Activated T-helper 17 cell treated with anti-CD3 and anti-CD28 coated beads, Interleukin-2, amount 50 U/mL, for 72 hours (primary cell): ENCODE data around the gene PNMT. TPM values are rescaled to one million over a fixed set of nuclear protein-coding genes. Genes with fewer than 3 reads are reported as not detected.

Experiments used
- ATAC-seq: fragments of 150-1000 bp; cut with Tn5 transposase; replicated peaks from 2 replicates; pipeline ENCODE4 v1.10.0; 2021; ENCODE audit warnings: mild to moderate bottlenecking, moderate library complexity
- H3K27ac Mint-ChIP-seq: one replicate; pipeline ENCODE4 v1.8.0; 2022; ENCODE audit warnings: mixed read lengths
- H3K27me3 Mint-ChIP-seq: one replicate; pipeline ENCODE4 v1.8.0; 2022; ENCODE audit warnings: mixed read lengths
- H3K36me3 Mint-ChIP-seq: one replicate; pipeline ENCODE4 v1.8.0; 2022; ENCODE audit warnings: low read depth, mild to moderate bottlenecking, mixed read lengths
- H3K4me1 Mint-ChIP-seq: one replicate; pipeline ENCODE4 v1.8.0; 2022; ENCODE audit warnings: mixed read lengths
- H3K4me3 Mint-ChIP-seq: one replicate; pipeline ENCODE4 v1.8.0; 2022; ENCODE audit warnings: mild to moderate bottlenecking, mixed read lengths
- H3K9me3 Mint-ChIP-seq: one replicate; pipeline ENCODE4 v1.8.0; 2022; ENCODE audit warnings: mixed read lengths
- total RNA-seq, 2 donors: library from RNA; stranded (reverse); gene quantifications; one replicate each; pipeline ENCODE4 v1.2.3, GENCODE V29; 2022

PNMT gene
- not detected for total RNA-seq

DNA sequence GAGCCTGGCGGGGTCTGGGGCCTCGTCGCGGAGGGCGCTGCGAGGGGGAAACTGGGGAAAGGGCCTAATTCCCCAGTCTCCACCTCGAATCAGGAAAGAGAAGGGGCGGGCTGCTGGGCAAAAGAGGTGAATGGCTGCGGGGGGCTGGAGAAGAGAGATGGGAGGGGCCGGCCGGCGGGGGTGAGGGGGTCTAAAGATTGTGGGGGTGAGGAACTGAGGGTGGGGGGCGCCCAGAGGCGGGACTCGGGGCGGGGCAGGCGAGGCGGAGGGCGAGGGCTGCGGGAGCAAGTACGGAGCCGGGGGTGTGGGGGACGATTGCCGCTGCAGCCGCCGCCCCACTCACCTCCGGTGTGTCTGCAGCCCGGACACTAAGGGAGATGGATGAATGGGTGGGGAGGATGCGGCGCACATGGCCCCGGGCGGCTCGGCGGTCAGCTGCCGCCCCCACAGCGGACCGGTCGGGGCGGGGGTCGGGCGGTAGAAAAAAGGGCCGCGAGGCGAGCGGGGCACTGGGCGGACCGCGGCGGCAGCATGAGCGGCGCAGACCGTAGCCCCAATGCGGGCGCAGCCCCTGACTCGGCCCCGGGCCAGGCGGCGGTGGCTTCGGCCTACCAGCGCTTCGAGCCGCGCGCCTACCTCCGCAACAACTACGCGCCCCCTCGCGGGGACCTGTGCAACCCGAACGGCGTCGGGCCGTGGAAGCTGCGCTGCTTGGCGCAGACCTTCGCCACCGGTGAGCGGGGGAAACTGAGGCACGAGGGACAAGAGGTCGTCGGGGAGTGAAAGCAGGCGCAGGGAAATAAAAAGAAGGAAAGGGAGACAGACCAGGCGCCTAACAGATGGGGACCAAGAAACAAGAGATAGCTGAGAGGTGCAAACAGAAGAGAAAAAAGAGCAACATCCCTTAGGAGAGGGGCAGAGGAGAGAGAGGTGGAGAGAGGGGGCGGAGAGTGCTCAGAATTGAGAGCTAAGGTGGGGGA lies at the start of gene PNMT:
PNMT (plus strand) TSS at position 509 of the 980 bp plus-strand sequence; CDS start at position 532, 23 bp downstream.
- ATAC-seq, result peak; percentile 70
- no peak within 1 kb of the TSS for H3K27ac Mint-ChIP-seq
- H3K36me3 Mint-ChIP-seq, result no peaks in the 10 kb centered on the region
- peak within 1 kb of the TSS; percentile 48 for H3K4me3 Mint-ChIP-seq
- no peaks in the 10 kb centered on the region for H3K9me3 Mint-ChIP-seq
- peaks cover 17% of the 10 kb centered on the region for H3K27me3 Mint-ChIP-seq
- H3K4me1 Mint-ChIP-seq, result peaks cover 10% of the 10 kb centered on the region

GRCh38 chr17:39618956-39619785 lies 49.1 kb upstream of the PNMT start:
- peaks cover 10% of the 10 kb centered on the region for H3K4me1 Mint-ChIP-seq
- ATAC-seq, result no peak
- H3K4me3 Mint-ChIP-seq, result no peak overlapping the region
- H3K9me3 Mint-ChIP-seq, result no peaks in the 10 kb centered on the region
- no peaks in the 10 kb centered on the region for H3K27me3 Mint-ChIP-seq
- no peaks in the 10 kb centered on the region for H3K36me3 Mint-ChIP-seq
- peak overlapping the region; percentile 47 for H3K27ac Mint-ChIP-seq

GRCh38 chr17:39619786-39620101 lies 48.5 kb upstream of the PNMT start:
- ATAC-seq, result no peak
- Mint-ChIP-seq H3K27me3 (no peaks in the 10 kb centered on the region), H3K4me1 (peaks cover 10% of the 10 kb centered on the region), H3K27ac (peak overlapping the region; percentile 47), H3K36me3 (no peaks in the 10 kb centered on the region), H3K4me3 (no peak overlapping the region), H3K9me3 (no peaks in the 10 kb centered on the region)

GRCh38 chr17:39621523-39622379 lies 46.5 kb upstream of the PNMT start:
- peak; percentile 63 for ATAC-seq
- Mint-ChIP-seq H3K36me3 (no peaks in the 10 kb centered on the region), H3K4me1 (peaks cover 15% of the 10 kb centered on the region), H3K27ac (peak overlapping the region; percentile 92), H3K9me3 (no peaks in the 10 kb centered on the region), H3K27me3 (peaks cover 10% of the 10 kb centered on the region), H3K4me3 (peak overlapping the region; percentile 82)

DNA sequence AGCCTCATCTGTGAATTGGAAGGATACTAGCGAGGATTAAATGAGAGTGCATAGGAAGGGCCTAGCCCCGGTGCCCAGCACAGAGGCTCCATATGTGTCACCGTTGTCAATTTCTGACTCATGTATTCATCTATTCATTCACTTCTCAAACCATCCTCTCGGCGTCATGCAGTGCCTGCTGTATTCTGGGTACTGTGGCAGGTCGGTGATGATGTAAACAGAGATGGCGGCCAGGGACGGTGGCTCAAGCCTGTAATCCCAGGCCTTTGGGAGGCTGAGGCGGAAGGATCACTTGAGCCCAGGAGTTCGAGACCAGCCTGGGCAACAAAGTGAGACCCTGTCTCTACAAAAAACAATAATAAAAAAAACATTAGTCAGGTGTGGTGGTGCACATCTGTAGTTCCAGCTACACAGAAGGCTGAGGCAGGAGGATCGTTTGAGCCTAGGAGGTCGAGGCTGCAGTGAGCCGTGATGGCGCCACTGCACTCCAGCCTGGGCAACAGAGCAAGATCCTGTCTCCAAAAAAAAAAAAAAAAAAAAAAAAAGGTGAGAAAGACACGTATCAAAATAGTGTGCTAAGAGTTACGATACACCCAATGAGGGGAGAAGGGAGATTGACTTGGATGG lies 45.8 kb upstream of the PNMT start:
- peak overlapping the region; percentile 82 for H3K4me3 Mint-ChIP-seq
- H3K27ac Mint-ChIP-seq, result peak overlapping the region; percentile 92
- H3K4me1 Mint-ChIP-seq, result peaks cover 15% of the 10 kb centered on the region
- H3K36me3 Mint-ChIP-seq, result no peaks in the 10 kb centered on the region
- peak; percentile 97 for ATAC-seq
- H3K27me3 Mint-ChIP-seq, result peaks cover 12% of the 10 kb centered on the region
- no peaks in the 10 kb centered on the region for H3K9me3 Mint-ChIP-seq

DNA sequence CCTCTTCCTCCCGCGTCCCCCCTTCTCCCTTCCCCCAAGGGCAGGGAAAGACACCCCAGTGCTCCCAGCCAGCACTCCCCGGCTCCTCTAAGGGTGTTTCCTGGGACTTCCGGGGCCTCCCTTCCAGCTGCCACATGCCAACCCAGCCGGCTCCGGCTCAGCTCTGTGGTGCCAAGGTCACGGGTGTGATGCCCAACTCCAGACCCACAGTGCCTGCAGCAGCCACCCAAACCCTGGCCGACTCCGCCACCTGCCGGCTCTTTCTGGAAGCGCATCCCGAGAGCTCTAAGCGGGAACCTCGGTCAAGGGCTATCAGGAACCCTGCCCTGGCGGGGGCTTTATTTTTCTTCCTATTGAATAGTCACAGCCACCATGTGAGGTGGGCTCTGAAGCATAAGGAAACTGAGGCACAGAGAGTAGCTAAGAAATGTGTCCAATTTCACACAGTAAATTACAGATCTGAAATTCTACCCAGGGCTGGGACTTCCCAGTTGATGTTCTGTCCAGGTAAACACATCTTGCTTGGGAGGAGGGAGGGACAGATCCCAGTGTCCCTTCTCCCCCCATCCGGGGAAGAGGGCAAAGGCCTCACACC lies 44.8 kb upstream of the PNMT start:
- H3K4me3 Mint-ChIP-seq, result peak overlapping the region; percentile 82
- H3K4me1 Mint-ChIP-seq, result peaks cover 15% of the 10 kb centered on the region
- peak; percentile 38 for ATAC-seq
- no peak overlapping the region for H3K27ac Mint-ChIP-seq
- H3K27me3 Mint-ChIP-seq, result peaks cover 16% of the 10 kb centered on the region
- H3K9me3 Mint-ChIP-seq, result no peaks in the 10 kb centered on the region
- no peaks in the 10 kb centered on the region for H3K36me3 Mint-ChIP-seq

DNA sequence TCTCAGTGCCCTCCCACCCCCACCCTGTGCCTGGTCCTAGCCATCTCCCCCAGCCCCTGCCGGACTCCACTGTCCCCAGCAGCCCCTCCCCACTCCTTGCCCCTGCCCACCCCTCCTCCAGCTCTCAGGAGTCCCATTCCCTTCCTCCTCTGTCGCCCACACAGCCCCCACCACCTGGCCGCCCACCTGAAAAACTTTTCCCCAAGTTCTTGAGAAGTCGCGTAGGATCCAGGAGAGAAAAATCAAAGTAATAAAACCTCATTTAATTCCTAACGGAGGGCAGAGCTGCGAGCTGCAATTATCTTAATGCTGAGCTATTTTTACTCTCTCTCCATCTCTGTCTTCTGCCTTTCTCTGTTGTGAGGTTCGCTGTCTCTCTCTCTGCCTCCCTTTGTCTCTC lies 43.9 kb upstream of the PNMT start:
- Mint-ChIP-seq H3K4me3 (no peak overlapping the region), H3K27ac (no peak overlapping the region), H3K27me3 (peaks cover 19% of the 10 kb centered on the region), H3K36me3 (no peaks in the 10 kb centered on the region), H3K4me1 (peaks cover 15% of the 10 kb centered on the region), H3K9me3 (no peaks in the 10 kb centered on the region)
- ATAC-seq, result no peak

GRCh38 chr17:39625198-39625785 lies 43.0 kb upstream of the PNMT start:
- Mint-ChIP-seq H3K4me1 (peaks cover 15% of the 10 kb centered on the region), H3K27ac (no peak overlapping the region), H3K36me3 (no peaks in the 10 kb centered on the region), H3K9me3 (no peaks in the 10 kb centered on the region), H3K4me3 (peak overlapping the region; percentile 18), H3K27me3 (peaks cover 19% of the 10 kb centered on the region)
- no peak for ATAC-seq

DNA sequence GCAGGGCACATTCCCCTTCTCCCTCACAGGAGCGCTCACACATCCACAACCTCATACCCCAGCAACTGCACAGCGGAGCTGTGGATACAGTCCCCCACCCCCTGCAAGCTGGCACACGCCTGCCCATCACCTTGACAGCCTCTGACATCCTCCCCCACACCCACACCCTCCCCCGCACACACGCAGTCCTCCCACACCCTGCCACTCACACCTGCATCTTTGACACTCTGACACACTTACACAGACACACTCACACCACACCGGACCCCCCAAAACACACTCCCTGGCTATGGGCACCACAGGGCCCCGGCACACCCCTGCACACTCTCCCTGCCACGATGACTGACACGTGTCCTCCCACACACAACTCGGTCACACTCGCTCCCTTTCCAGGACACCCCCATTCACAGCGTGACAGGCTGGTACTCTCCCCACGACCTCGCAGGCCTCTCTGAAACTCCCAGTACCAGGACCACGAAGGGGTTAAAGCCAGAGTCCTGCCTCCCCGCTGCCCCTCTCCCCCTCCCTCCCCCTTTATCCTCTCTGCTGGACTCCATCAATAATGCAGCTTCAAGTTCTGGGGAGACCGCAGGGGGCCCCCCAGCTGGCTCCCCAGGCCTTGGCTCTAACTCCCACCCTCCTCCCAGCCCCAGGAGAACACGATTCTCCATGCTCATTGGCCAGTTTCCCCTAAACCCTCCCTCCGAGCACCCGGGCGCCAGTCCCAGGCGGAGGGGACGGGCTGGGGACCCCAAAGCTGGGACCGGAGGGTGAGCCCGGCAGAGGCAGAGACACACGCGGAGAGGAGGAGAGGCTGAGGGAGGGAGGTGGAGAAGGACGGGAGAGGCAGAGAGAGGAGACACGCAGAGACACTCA lies 41.8 kb upstream of the PNMT start, which contains the start of gene PPP1R1B:
PPP1R1B (plus strand) TSS at position 782 of the 876 bp plus-strand sequence. CDS start 441 bp downstream, outside the sequence.
- peak within 1 kb of the TSS; percentile 18 for H3K4me3 Mint-ChIP-seq
- ATAC-seq, result no peak
- H3K27me3 Mint-ChIP-seq, result peaks cover 23% of the 10 kb centered on the region
- peak within 1 kb of the TSS; percentile 17 for H3K27ac Mint-ChIP-seq
- no peaks in the 10 kb centered on the region for H3K36me3 Mint-ChIP-seq
- peaks cover 15% of the 10 kb centered on the region for H3K4me1 Mint-ChIP-seq
- H3K9me3 Mint-ChIP-seq, result no peaks in the 10 kb centered on the region

- Mint-ChIP-seq H3K27ac (no peak overlapping the region), H3K9me3 (no peaks in the 10 kb centered on the region), H3K4me3 (peak overlapping the region; percentile 18), H3K27me3 (peaks cover 27% of the 10 kb centered on the region), H3K36me3 (no peaks in the 10 kb centered on the region), H3K4me1 (peaks cover 10% of the 10 kb centered on the region)
- ATAC-seq, result no peak
These were observed 41.1 kb upstream of the PNMT start for GRCh38 chr17:39627047-39627711.

GRCh38 chr17:39627712-39628516 lies 40.3 kb upstream of the PNMT start:
- no peaks in the 10 kb centered on the region for H3K9me3 Mint-ChIP-seq
- no peaks in the 10 kb centered on the region for H3K36me3 Mint-ChIP-seq
- no peak overlapping the region for H3K27ac Mint-ChIP-seq
- H3K4me3 Mint-ChIP-seq, result no peak overlapping the region
- peaks cover 27% of the 10 kb centered on the region for H3K27me3 Mint-ChIP-seq
- ATAC-seq, result no peak
- H3K4me1 Mint-ChIP-seq, result peaks cover 5% of the 10 kb centered on the region
